H1 (cell line): ENCODE results near the gene CHAD. TPM values are rescaled to one million over a fixed set of nuclear protein-coding genes. Genes with fewer than 3 reads are reported as not detected.

Source experiments
- CTCF ChIA-PET: fragments of 300-600 bp; sonication (Branson Sonifier 250); formaldehyde crosslinking; loops from one replicate; lab custom pipeline; 2021; ENCODE audit not compliant: partially characterized antibody; lab: Charles Lee
- POLR2A ChIA-PET: fragments of 300-600 bp; sonication (Branson Sonifier 250); formaldehyde crosslinking; loops from one replicate; lab custom pipeline; 2021; ENCODE audit warnings: inconsistent platforms; ENCODE audit not compliant: partially characterized antibody; lab: Charles Lee
- DNase-seq, 2 experiments: peaks; one replicate each; pipeline versions ENCODE4 v3.0.0 to v3.0.0-alpha.2; 2010 to 2022; ENCODE audit warnings: low spot score in 2 of 2, low read depth in 1 of 2, mixed read lengths in 1 of 2
- FAIRE-seq: peaks from 2 replicates; lab custom pipeline; 2011; peaks lifted over from hg19 to GRCh38; lab: Jason Lieb, UNC
- H2AFZ ChIP-seq: 2 replicates; pipeline ENCODE4 v1.8.1; 2012; ENCODE audit warnings: low read length, inconsistent platforms
- H2AK5ac ChIP-seq: 2 replicates; pipeline ENCODE4 v1.6.1; 2013; ENCODE audit warnings: low read depth, low read length
- H2BK120ac ChIP-seq: replicated peaks from 2 replicates; pipeline ENCODE3; 2013; ENCODE audit warnings: low read depth, low read length, inconsistent platforms
- H2BK12ac ChIP-seq: 2 replicates; pipeline ENCODE4 v1.6.1; 2013; ENCODE audit warnings: low read depth, low read length
- H2BK15ac ChIP-seq: 2 replicates; pipeline ENCODE4 v1.6.1; 2013; ENCODE audit warnings: low read length
- H2BK20ac ChIP-seq: 2 replicates; pipeline ENCODE4 v1.6.1; 2013; ENCODE audit warnings: low read length
- H2BK5ac ChIP-seq: 2 replicates; pipeline ENCODE4 v1.6.1; 2013; ENCODE audit warnings: low read depth, low read length
- H3K14ac ChIP-seq: 2 replicates; pipeline ENCODE4 v1.6.1; 2013; ENCODE audit warnings: inconsistent platforms; ENCODE audit not compliant: insufficient read length
- H3K18ac ChIP-seq: 2 replicates; pipeline ENCODE4 v1.6.1; 2013; ENCODE audit warnings: low read length; ENCODE audit errors: extremely low read depth
- H3K23ac ChIP-seq: 2 replicates; pipeline ENCODE4 v1.6.1; 2013; ENCODE audit warnings: inconsistent platforms; ENCODE audit not compliant: insufficient read length
- H3K23me2 ChIP-seq: 2 replicates; pipeline ENCODE4 v1.6.1; 2013; ENCODE audit warnings: low read depth, low read length
- H3K27ac ChIP-seq: 2 replicates; pipeline ENCODE4 v1.6.1; 2011; ENCODE audit warnings: low read depth, low read length, inconsistent platforms
- H3K27me3 ChIP-seq, 4 experiments: replicated peaks in 1 of 4; 1 replicate in 1 of 4; 2 replicates in 3 of 4; pipeline versions ENCODE4 v1.6.1 to v1.8.1; 2011 to 2013; ENCODE audit warnings: low read length in 3 of 4, mild to moderate bottlenecking in 3 of 4, inconsistent platforms in 2 of 4, mixed read lengths in 2 of 4, moderate library complexity in 1 of 4; ENCODE audit not compliant: control insufficient read depth in 3 of 4, insufficient read depth in 3 of 4; ENCODE audit errors: extremely low read depth in 1 of 4
- H3K36me3 ChIP-seq, 4 experiments: 2 replicates each; pipeline versions ENCODE4 v1.6.1 to v1.8.1; 2011 to 2013; ENCODE audit warnings: mild to moderate bottlenecking in 4 of 4, low read length in 3 of 4, moderate library complexity in 2 of 4, control low read depth in 1 of 4, inconsistent platforms in 1 of 4; ENCODE audit not compliant: insufficient read depth in 4 of 4, control insufficient read depth in 2 of 4
- H3K4ac ChIP-seq: replicated peaks from 2 replicates; pipeline ENCODE3; 2013; ENCODE audit warnings: low read length, low read depth, mixed read lengths, inconsistent platforms; ENCODE audit not compliant: insufficient read length
- H3K4me1 ChIP-seq, 4 experiments: replicated peaks in 1 of 4; 1 replicate in 1 of 4; 2 replicates in 3 of 4; pipeline versions ENCODE4 v1.6.1 to v1.8.1; 2011 to 2013; ENCODE audit warnings: low read length in 3 of 4, inconsistent platforms in 2 of 4, mixed read lengths in 1 of 4; ENCODE audit not compliant: insufficient read depth in 4 of 4, control insufficient read depth in 3 of 4
- H3K4me2 ChIP-seq, 2 experiments: 2 replicates each; pipeline versions ENCODE4 v1.6.1 to v1.8.1; 2011 to 2013; ENCODE audit warnings: low read depth in 2 of 2, low read length in 2 of 2, control low read depth in 1 of 2, inconsistent platforms in 1 of 2, mild to moderate bottlenecking in 1 of 2; ENCODE audit not compliant: insufficient read depth in 1 of 2
- H3K4me3 ChIP-seq, 4 experiments: fragments of 200-600, 300-600 bp in 1 of 4; sonication (generic), shearing (Covaris generic), sonication (Bioruptor Twin) in 1 of 4; 2 replicates each; pipeline versions ENCODE4 v1.5.1 to v1.8.1; 2011 to 2016; ENCODE audit warnings: low read length in 4 of 4, low read depth in 3 of 4, control low read depth in 2 of 4, inconsistent platforms in 2 of 4, mild to moderate bottlenecking in 2 of 4, mixed read lengths in 1 of 4, moderate library complexity in 1 of 4; ENCODE audit not compliant: insufficient read depth in 2 of 4; ENCODE audit errors: extremely low read depth in 1 of 4
- H3K56ac ChIP-seq: replicated peaks from 2 replicates; pipeline ENCODE3; 2013; ENCODE audit warnings: low read depth, mild to moderate bottlenecking, mixed read lengths, low read length, inconsistent platforms; ENCODE audit not compliant: insufficient read length
- H3K79me1 ChIP-seq: 2 replicates; pipeline ENCODE4 v1.6.1; 2013; ENCODE audit warnings: low read depth, low read length, control low read depth
- H3K79me2 ChIP-seq, 2 experiments: 2 replicates each; pipeline versions ENCODE4 v1.6.1 to v1.8.1; 2012 to 2013; ENCODE audit warnings: low read length in 2 of 2, mild to moderate bottlenecking in 2 of 2, inconsistent platforms in 1 of 2; ENCODE audit not compliant: insufficient read depth in 2 of 2, control insufficient read depth in 1 of 2
- H3K9ac ChIP-seq, 4 experiments: replicated peaks in 1 of 4; 1 replicate in 1 of 4; 2 replicates in 3 of 4; pipeline versions ENCODE4 v1.6.1 to v1.8.1; 2011 to 2013; ENCODE audit warnings: low read depth in 3 of 4, low read length in 3 of 4, control low read depth in 2 of 4, mild to moderate bottlenecking in 2 of 4, moderate library complexity in 2 of 4, inconsistent platforms in 1 of 4; ENCODE audit errors: extremely low read depth in 1 of 4
- H3K9me3 ChIP-seq, 2 experiments: 2 replicates each; pipeline versions ENCODE4 v1.6.1 to v1.8.1; 2012 to 2013; ENCODE audit warnings: mild to moderate bottlenecking in 2 of 2, moderate library complexity in 2 of 2, control low read depth in 1 of 2, inconsistent platforms in 1 of 2, low read depth in 1 of 2, low read length in 1 of 2, mixed read lengths in 1 of 2; ENCODE audit not compliant: insufficient read depth in 2 of 2
- H4K20me1 ChIP-seq, 2 experiments: replicated peaks in 1 of 2; 2 replicates each; pipeline versions ENCODE3 to v1.8.1; 2011 to 2013; ENCODE audit warnings: inconsistent platforms in 2 of 2, low read length in 2 of 2, mild to moderate bottlenecking in 1 of 2; ENCODE audit not compliant: insufficient read depth in 2 of 2, control insufficient read depth in 1 of 2
- H4K5ac ChIP-seq: 2 replicates; pipeline ENCODE4 v1.6.1; 2013; ENCODE audit warnings: low read length, low read depth, mixed read lengths, inconsistent platforms; ENCODE audit not compliant: insufficient read length
- H4K8ac ChIP-seq: 2 replicates; pipeline ENCODE4 v1.8.0; 2013; ENCODE audit warnings: mild to moderate bottlenecking, moderate library complexity, low read length, inconsistent platforms; ENCODE audit not compliant: insufficient read depth; ENCODE audit errors: extremely low read depth
- H4K91ac ChIP-seq: replicated peaks from 2 replicates; pipeline ENCODE3; 2013; ENCODE audit warnings: low read length, mixed read lengths, inconsistent platforms; ENCODE audit not compliant: insufficient read length
- CBX8 ChIP-seq: fragments of 300-800, 300-1000 bp; sonication (generic); IDR thresholded peaks from 2 replicates; pipeline ENCODE4 v1.7.1; 2016; ENCODE audit warnings: low read depth, low read length, borderline replicate concordance
- MAFK ChIP-seq: IDR thresholded peaks from 2 replicates; pipeline ENCODE4 v1.6.1; 2012; ENCODE audit warnings: low read depth, mild to moderate bottlenecking, improper control_type of control experiment, low read length
- WGBS, 2 experiments: shearing (Covaris generic) in 1 of 2; methylation state at CpG; one replicate each; pipeline versions ENCODE4 v1.1.6 to v1.1.7; 2013 to 2015; ENCODE audit warnings: low lambda C conversion rate in 2 of 2, mixed read lengths in 2 of 2, inconsistent platforms in 1 of 2, low coverage in 1 of 2, missing lambda C conversion rate in 1 of 2; ENCODE audit not compliant: insufficient replicate concordance in 2 of 2, insufficient coverage in 1 of 2, insufficient read length in 1 of 2; ENCODE audit errors: extremely low coverage in 1 of 2, missing lambda C conversion rate in 1 of 2; 5-methylcytosine and 5-hydroxymethylcytosine counted together
- polyA plus RNA-seq, 7 experiments: library from polyadenylated mRNA; depleted of rRNA in 3 of 7; stranded (reverse) in 5 of 7; unstranded in 2 of 7; fragments of >200 nt in 5 of 7; fragments of 200-250 nt in 2 of 7; gene quantifications; 1 replicate in 5 of 7; 2 replicates in 1 of 7; 4 replicates in 1 of 7; pipeline versions ENCODE4 v1.2.1 to v1.2.3, GENCODE V29; 2011 to 2013; ENCODE audit warnings: missing spikeins in 2 of 7, mixed read lengths in 2 of 7
- total RNA-seq: library from RNA; stranded (reverse); fragmentation: NEBNext Ultra II Directional; extraction: Animal tissue kit (Norgen Biotek cat#: 25700); gene quantifications from 2 replicates; pipeline ENCODE4 v1.2.1, GENCODE V29; 2021

The CHAD gene
- total and polyA plus RNA-seq, 2 of the 8 experiments (the other 6 are each of a cell fraction or from before 2014, with no cell fraction given): 0.03 TPM; not detected in 1

- no peak overlapping the region for H2BK5ac ChIP-seq
- peaks cover 3% of the 10 kb centered on the region; the same call in 1 of the 2 replicates for H3K23me2 ChIP-seq
- ChIA-PET CTCF (interaction anchor here (1.3 to 3.4 kb wide), 4 partner anchors 8 to 40 kb away, joined by 3 to 10 read pairs (median 4); partner anchors contain the start of gene EPN3), POLR2A (interaction anchor here (0.6 kb wide), 1 partner anchor 24 kb away, joined by 3 read pairs; no protein-coding TSS in a partner anchor)
- no peak overlapping the region for H3K9ac ChIP-seq
- no peak overlapping the region for H3K14ac ChIP-seq
- H3K4ac ChIP-seq: no peak overlapping the region
- no peaks in the 10 kb centered on the region for H3K36me3 ChIP-seq
- no peak overlapping the region for H3K18ac ChIP-seq
- no peak overlapping the region for H2AK5ac ChIP-seq
- no peak overlapping the region for H2BK15ac ChIP-seq
- H3K79me1 ChIP-seq: no peaks in the 10 kb centered on the region
- H3K56ac ChIP-seq: no peak overlapping the region
- no peak overlapping the region for H3K4me3 ChIP-seq
- no peak overlapping the region for H2BK120ac ChIP-seq
- no peak overlapping the region for H3K23ac ChIP-seq
- WGBS, 2 experiments: 77% methylated on average over 3 of the region's 3 CpGs; no CpG with 5 or more reads in 1 of the 2 experiments
- no peak for DNase-seq
- no peaks in the 10 kb centered on the region; a peak in 1 of 7 replicates for H3K27me3 ChIP-seq
- H3K79me2 ChIP-seq: no peaks in the 10 kb centered on the region
- H3K9me3 ChIP-seq: no peaks in the 10 kb centered on the region
- no peak overlapping the region for H4K5ac ChIP-seq
- peaks cover 0 to 9% (median 4%) of the 10 kb centered on the region in 4 experiments; a peak in 4 of 7 replicates for H3K4me1 ChIP-seq
- no peak for FAIRE-seq
- no peak overlapping the region for H2BK12ac ChIP-seq
- H4K20me1 ChIP-seq: peaks cover 1 to 3% of the 10 kb centered on the region in 2 experiments
- H4K91ac ChIP-seq: no peak overlapping the region
- no peak overlapping the region for H2BK20ac ChIP-seq
- H2AFZ ChIP-seq: no peak overlapping the region
- no peak overlapping the region for H3K27ac ChIP-seq
- H3K4me2 ChIP-seq: no peak overlapping the region
- H4K8ac ChIP-seq: no peak overlapping the region
- TF ChIP-seq CBX8 (no peak), MAFK (no peak)
Measured at GRCh38 chr17:50511058-50511457, 42.4 kb upstream of the CHAD start.
